MG63 (cell line): ENCODE data around the gene AP4B1. TPM values are rescaled to one million over a fixed set of nuclear protein-coding genes. Genes with fewer than 3 reads are reported as not detected.

Experiments used
- DNase-seq: peaks from one replicate; pipeline ENCODE4 v3.0.0-alpha.2; 2020
- H3K27me3 ChIP-seq: fragments of 250-450 bp; sonication (Bioruptor Pico); 2 replicates; pipeline ENCODE4 v1.5.1; 2020; ENCODE audit warnings: mild to moderate bottlenecking, moderate library complexity
- H3K36me3 ChIP-seq: fragments of 250-450 bp; sonication (Bioruptor Pico); 2 replicates; pipeline ENCODE4 v1.5.1; 2020; ENCODE audit warnings: mild to moderate bottlenecking, moderate library complexity
- H3K4me3 ChIP-seq: fragments of 250-450 bp; sonication (Bioruptor Pico); 2 replicates; pipeline ENCODE4 v1.5.1; 2020; ENCODE audit warnings: mild to moderate bottlenecking, moderate library complexity
- H3K9me3 ChIP-seq: fragments of 250-450 bp; sonication (Bioruptor Pico); 2 replicates; pipeline ENCODE4 v1.5.1; 2020; ENCODE audit warnings: mild to moderate bottlenecking, moderate library complexity
- total RNA-seq: library from RNA; depleted of rRNA; stranded (reverse); fragments of >200 nt; shearing (Covaris generic); gene quantifications from 2 replicates; pipeline ENCODE4 v1.2.3, GENCODE V29; 2014; ENCODE audit warnings: low replicate concordance

The AP4B1 gene
- total RNA-seq, 1 experiment from 2014 or later, result 12.7 TPM

DNA sequence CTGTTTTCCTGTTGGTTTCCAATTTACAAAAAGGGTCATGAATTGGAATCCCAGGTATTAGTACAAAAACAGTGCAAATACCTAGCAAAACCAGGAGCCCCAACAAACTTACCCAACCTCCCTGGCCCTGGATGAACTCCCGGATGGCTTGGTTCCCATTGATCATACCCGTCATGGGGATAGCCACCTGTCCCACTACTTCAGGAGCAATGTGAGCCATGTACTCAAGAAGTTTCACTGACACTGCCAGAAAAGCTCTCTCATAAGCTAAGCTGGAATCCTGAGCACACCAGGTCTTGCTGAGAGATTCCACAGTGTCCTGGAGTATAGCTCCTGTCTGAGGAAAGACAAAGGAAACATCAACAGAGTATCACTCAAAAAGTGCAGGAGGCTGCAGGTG is 22.9 kb downstream of the AP4B1 start:
- DNase-seq, result no peak
- Histone ChIP-seq H3K27me3 (no peaks in the 10 kb centered on the region), H3K4me3 (no peak overlapping the region), H3K36me3 (no peaks in the 10 kb centered on the region), H3K9me3 (no peaks in the 10 kb centered on the region)

DNA sequence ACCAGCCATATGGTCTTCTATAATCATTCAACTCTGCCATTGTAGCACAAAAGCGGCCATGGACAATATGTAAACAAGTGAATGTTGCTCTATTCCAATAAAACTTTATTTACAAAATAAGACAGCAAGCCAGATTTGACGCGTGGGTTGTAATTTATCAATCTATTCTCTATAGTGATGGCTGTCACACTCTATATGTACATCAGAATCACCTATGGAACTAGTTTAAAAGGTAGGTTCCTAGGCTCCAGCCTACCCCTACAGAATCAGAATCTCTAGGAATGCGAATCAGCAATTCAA is 24.9 kb downstream of the AP4B1 start:
- H3K36me3 ChIP-seq, result no peaks in the 10 kb centered on the region
- no peaks in the 10 kb centered on the region for H3K27me3 ChIP-seq
- no peak for DNase-seq
- H3K4me3 ChIP-seq, result no peak overlapping the region
- no peaks in the 10 kb centered on the region for H3K9me3 ChIP-seq

DNA sequence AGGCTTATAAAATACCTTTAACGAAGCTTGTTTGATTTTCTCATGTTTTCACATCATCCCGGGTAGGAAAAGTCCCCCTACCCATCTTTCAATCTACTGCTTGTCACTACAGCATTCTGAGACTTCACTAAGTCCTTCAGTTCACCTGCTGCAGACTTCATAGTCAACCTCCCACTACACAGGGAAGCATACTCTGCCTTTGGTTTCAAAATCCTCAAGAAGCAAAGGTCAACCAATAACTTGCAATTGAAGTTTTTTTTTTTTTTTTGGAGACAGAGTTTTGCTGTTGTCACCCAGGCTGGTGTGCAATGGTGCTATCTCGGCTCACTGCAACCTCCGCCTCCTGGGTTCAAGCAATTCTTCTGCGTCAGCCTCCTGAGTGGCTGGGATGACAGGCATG is 28.4 kb downstream of the AP4B1 start:
- Histone ChIP-seq H3K27me3 (no peaks in the 10 kb centered on the region), H3K4me3 (no peak overlapping the region), H3K9me3 (no peaks in the 10 kb centered on the region), H3K36me3 (no peaks in the 10 kb centered on the region)
- no peak for DNase-seq

DNA sequence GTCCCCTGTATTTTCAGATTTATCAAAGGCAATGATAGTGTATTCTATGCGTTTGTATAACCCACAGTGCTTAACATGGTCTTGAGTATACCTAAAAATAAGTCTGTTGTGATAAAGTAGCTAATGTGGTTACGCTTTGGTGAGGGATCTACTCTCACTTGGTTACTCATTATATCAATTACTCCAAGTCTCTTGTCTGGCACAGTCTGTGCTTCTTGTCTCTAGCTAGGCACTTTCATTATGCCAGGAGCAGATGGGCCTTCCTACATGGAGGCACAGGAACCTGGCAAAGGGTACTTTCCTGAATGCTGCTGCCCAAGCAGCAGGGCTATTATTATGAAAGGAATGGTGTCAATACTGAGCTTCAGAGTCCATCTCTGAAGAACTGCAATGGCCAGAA is 28.9 kb downstream of the AP4B1 start:
- Histone ChIP-seq H3K36me3 (no peaks in the 10 kb centered on the region), H3K9me3 (no peaks in the 10 kb centered on the region)
- DNase-seq, result no peak

DNA sequence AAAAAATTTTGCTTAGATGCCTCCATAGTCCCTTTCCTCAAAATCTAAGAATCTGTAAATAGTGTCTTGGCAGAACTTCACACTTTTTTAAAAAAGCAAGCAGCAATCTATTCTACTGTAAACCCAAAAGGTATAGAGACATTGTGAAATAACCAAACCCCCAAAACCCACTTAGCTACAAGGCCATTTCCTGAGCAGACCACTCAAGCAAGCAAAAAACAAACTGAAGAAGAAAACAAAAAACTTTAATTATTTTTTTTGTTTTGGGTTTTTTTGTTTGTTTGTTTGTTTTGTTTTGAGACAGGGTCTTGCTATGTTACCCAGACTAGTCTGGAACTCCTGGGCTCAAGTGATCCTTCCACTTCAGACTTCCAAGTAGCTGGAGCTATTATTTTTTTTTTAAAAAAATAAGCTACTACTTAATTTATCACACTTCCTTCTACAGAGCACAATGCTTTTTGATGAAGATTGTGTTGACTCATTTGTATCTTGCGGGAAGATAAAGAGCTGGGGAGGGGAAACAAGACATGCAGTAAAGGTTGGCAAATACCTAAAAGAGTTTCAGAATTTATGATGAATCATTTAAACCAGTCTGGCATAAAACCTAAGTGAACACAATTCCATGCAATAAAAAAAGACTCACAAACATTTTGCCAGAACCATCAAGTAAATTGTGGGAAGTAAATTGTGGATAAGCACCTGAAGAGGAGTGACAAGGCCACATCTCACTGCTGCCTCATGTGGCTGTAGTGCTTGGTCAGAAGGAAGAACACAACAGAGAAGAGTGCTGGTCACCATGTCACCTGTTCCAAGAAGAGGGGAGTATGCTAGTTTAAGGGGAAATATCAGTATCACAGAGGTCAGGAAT is 30.4 kb downstream of the AP4B1 start:
- Histone ChIP-seq H3K36me3 (no peaks in the 10 kb centered on the region), H3K9me3 (no peaks in the 10 kb centered on the region), H3K4me3 (no peak overlapping the region), H3K27me3 (no peaks in the 10 kb centered on the region)
- DNase-seq, result no peak

More for the DNA sequence above, 28.9 kb downstream of the AP4B1 start:
- no peak overlapping the region for H3K4me3 ChIP-seq
- no peaks in the 10 kb centered on the region for H3K27me3 ChIP-seq

DNA sequence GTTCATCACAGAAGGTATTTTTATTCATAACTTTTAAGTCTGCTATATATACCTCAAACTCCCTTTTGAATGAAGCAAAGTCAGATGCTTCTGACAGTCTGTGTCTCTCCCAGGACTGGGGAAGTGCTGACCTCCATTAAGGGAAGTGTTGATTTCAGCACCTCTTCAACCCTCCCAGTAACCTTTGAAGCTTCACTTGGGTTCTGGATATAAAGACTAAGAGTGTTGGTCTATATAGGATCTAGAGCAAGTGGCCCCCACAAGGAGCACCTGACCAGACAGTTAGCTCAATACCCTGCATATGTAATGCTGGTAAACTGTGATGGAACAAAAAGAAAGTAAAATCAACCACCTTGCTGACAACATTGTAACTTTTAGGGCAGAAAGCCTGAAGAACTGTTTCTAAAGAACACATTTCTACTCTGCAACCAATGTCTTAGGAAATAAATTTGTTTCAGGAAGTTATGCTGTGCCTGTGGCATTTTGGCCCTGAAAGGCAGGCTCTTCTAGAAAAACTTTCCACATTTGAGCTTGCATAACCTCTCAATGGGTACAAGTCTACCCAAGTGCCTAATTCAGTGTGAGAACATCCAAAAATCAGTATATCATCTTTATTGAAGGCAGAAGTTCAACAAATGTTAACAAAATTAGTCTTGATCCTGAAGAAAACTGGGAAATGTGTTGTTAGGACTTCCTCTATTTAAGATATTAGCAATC is 32.2 kb downstream of the AP4B1 start:
- no peaks in the 10 kb centered on the region for H3K9me3 ChIP-seq
- DNase-seq, result no peak
- H3K36me3 ChIP-seq, result no peaks in the 10 kb centered on the region
- H3K4me3 ChIP-seq, result no peak overlapping the region
- no peaks in the 10 kb centered on the region for H3K27me3 ChIP-seq

DNA sequence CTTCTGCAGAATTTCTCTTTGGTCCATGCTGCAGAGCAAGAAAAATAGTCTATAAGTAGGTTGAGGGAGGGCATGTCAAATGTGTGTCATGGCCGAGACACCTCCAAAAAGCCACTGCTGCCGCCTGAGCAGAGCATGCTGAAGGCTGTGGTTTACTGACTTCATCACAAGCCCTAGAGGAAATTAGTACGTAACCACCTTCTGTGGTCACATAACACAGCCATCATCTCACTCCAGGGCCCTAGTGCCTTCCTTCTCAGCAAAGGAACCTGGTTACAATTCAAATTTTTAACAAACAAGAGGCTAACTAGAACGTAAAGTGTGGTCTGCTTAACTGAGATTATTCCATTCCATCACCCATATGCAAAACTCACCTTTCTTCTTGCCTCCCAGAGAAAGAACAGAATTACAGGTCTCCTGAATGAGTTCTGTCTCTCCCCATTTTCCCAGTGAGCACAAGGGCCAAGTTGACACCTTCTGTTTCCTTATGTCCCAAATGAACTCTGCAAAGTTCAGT is 32.9 kb downstream of the AP4B1 start, which contains the start of gene PTPN22:
TSS of gene PTPN22 (minus strand) at position 116 of the 517 bp plus-strand sequence.
- H3K27me3 ChIP-seq, result no peaks in the 10 kb centered on the region
- no peaks in the 10 kb centered on the region for H3K9me3 ChIP-seq
- no peak within 1 kb of the TSS for H3K4me3 ChIP-seq
- DNase-seq, result no peak
- H3K36me3 ChIP-seq, result no peaks in the 10 kb centered on the region

DNA sequence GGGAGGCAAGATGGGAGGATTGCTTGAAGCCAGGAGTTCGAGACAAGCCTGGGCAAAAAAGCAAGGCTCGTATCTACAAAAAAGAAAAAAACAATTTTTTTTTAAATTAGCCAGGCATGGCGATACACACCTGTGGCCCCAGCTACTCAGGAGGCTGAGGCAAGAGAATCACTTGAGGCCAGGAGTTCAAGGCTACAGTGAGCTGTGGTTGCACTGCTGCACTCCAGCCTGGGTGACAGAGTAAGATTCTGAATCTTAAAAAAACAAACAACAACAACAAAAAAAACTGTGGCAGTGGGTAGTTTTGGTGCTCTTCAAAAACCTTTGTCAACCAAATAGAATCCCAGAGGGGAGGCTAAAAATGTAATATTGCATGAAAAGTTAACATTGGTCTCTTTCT is 33.8 kb downstream of the AP4B1 start:
- no peak overlapping the region for H3K4me3 ChIP-seq
- no peaks in the 10 kb centered on the region for H3K27me3 ChIP-seq
- H3K36me3 ChIP-seq, result no peaks in the 10 kb centered on the region
- H3K9me3 ChIP-seq, result no peaks in the 10 kb centered on the region
- no peak for DNase-seq

DNA sequence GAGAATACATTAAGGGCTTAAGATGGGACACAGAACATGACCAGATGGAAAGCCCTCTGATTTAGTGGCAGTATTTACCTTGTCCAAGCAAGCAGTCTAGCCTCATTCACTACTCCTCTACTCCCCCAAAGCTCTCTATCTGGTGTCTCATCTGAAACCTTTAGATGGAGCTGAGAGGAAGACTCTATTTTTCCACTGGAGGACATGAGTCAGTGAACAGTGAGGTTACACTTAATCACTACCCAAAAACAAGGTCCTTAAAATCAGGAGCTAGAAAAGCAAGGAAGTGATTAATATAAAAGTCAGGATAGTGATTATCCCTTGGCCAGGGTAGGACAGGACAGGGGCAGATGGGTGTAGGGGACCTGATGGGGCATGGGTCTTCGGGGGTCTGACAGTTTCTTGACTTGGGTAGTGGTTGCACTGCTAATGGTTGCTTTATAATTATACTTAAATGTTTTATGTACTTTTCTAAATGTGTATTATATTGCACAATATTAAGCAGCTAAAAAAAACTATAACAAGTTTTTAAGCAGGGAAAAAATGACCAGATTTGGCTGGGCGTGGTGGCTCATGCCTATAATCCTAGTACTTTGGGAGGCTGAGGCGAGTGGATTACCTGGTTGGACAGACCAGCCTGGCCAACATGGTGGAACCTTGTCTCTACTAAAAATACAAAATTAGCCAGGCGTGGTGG is 36.1 kb downstream of the AP4B1 start:
- Histone ChIP-seq H3K36me3 (no peaks in the 10 kb centered on the region), H3K4me3 (no peak overlapping the region), H3K9me3 (no peaks in the 10 kb centered on the region), H3K27me3 (no peaks in the 10 kb centered on the region)
- no peak for DNase-seq

DNA sequence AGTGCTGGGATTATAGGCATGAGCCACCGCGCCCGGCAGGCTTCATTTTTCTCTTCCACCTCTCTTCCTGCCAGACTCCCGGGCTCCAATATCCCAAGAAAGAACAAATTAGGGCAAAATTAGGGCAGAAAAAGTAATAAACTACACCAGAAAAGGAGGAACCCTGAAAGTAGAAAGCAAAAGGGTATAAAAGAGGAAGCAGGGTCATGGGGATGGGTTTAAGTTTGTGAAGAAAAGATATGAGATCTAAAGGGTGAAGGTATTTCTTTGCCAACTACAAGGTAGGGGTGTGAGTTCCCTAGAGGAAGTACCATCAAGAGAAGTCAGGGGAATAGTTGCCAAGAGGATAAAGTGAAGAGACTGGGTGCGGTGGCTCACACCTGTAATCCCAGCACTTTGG is 43.0 kb downstream of the AP4B1 start:
- H3K27me3 ChIP-seq, result no peaks in the 10 kb centered on the region
- no peaks in the 10 kb centered on the region for H3K9me3 ChIP-seq
- no peak for DNase-seq
- H3K4me3 ChIP-seq, result no peak overlapping the region
- H3K36me3 ChIP-seq, result no peaks in the 10 kb centered on the region

DNA sequence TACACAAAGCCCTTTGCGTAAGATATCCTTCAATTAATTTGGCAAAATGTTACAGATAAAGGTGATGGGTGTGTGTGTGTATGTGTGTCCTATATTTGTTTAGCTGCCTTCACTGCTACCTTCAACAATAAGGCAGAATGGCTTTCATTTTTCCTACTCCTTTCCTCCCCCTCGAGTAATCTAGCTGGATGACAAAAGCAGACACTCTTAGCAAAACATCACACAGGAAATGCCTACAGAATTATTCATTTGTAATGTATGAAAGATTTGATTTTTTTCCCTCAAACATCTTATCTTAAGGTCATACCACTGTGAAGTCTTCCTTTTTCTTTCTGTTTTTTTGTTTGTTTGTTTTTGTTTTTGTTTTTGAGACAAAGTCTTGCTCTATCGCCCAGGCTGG is 43.7 kb downstream of the AP4B1 start:
- no peaks in the 10 kb centered on the region for H3K36me3 ChIP-seq
- H3K4me3 ChIP-seq, result no peak overlapping the region
- no peaks in the 10 kb centered on the region for H3K9me3 ChIP-seq
- no peaks in the 10 kb centered on the region for H3K27me3 ChIP-seq
- no peak for DNase-seq

DNA sequence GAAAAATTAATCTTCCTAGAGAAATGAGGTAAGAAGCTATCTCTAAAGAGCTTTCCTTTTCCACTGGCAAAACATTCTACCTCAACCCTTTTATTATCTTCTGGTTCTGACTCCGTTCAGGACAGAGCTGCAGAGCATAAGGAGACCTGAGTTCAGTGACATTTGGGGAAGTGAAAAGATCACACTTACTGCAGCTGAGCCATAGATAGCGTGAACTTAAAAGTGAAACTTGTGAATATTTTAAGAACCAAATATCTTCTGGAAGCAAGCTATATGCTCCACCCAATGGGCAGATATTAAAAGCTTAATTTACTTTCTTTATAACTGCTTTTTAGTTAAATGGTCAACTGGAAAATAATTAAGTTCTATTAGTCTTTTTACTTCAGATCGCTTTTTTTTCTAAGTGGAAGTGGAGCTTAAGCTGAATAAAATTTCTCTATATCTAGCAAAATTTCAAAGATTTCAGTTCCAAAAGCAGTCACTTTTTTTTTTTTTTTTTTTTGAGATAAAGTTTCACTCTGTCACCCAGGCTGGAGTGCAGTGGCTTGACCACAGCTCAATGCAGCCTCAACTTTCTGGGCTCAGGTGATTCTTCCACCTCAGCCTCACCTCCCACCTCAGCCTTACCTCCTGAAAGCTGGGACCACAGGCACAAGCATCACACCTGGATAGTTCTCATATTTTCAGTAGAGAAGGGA is 45.0 kb downstream of the AP4B1 start:
- Histone ChIP-seq H3K9me3 (no peaks in the 10 kb centered on the region), H3K36me3 (no peaks in the 10 kb centered on the region), H3K27me3 (no peaks in the 10 kb centered on the region), H3K4me3 (no peak overlapping the region)
- DNase-seq, result no peak

DNA sequence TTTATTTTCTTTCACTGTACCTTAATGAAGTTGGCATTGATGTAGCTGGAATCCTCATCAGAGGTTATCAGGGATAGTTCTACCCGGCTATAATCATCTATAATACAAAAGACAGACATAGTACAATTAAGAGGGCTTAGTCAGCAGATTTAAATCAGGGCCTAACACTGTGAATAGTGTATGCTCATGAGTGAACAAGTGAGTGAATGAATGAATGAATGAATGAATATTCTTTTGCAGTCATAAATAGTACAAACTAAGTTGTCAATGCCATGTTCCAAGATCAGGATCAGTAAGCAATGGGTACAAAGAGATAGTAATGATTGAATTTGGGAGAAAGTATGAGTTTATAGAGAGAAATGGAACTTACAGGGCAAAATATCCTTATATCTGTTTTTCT is 45.6 kb downstream of the AP4B1 start:
- H3K4me3 ChIP-seq, result no peak overlapping the region
- H3K36me3 ChIP-seq, result no peaks in the 10 kb centered on the region
- H3K9me3 ChIP-seq, result no peaks in the 10 kb centered on the region
- no peaks in the 10 kb centered on the region for H3K27me3 ChIP-seq
- no peak for DNase-seq

DNA sequence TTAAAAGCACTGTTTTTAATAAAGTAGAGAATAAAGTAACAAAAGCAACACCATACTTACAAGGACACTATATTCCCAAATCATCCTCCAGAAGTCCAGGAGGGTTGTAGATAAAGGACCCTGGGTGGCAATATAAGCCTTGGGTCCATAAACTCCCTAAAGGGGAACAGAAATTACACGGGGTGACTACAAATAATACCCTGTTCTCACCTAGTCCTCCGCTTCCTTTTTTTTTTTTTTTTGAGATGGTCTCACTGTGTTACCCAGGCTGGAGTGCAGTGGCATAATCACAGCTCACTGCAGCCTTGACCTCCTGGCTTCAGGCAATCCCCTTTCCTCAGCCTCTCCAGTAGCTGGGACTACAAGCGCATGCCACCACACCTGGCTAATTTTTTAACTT is 46.2 kb downstream of the AP4B1 start:
- Histone ChIP-seq H3K9me3 (no peaks in the 10 kb centered on the region), H3K4me3 (no peak overlapping the region), H3K36me3 (no peaks in the 10 kb centered on the region), H3K27me3 (no peaks in the 10 kb centered on the region)
- no peak for DNase-seq

DNA sequence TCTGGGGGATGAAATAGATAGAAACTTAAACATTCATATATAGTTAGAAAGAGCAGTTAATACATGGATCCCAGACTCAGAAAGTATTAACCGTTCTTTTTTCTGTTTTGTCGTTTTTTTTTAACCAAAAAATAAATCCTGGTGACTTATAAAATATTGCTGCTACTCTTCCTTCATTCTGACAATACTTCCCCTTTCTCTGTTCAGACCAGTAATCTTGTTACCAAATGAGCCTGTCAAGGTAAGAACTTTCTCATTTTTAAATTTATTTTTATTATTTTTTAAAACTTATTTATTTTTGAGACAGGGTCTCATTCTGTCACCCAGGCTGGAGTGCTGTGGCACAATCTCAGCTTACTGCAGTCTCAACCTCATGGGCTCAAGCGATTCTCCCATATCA is 46.8 kb downstream of the AP4B1 start:
- no peaks in the 10 kb centered on the region for H3K36me3 ChIP-seq
- no peak for DNase-seq
- H3K9me3 ChIP-seq, result no peaks in the 10 kb centered on the region
- H3K4me3 ChIP-seq, result no peak overlapping the region
- H3K27me3 ChIP-seq, result no peaks in the 10 kb centered on the region

DNA sequence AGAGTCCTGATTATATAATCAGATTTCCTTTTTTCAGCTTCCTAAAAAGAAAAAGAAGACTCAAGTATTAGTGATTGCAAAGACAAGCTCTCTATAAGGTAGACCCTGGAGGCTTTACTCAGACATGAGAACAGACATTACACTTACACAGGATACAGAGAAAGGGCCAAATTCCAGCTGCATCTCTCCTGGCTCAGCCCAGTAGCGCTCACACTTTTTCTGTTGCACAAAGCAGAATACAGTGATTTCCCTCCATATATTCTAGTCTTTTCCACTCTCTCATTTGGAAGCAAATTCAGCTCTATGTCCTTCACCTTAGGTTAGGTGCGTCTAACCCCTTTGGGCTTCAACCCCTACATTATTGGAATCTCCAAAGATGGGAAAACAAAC is 48.2 kb downstream of the AP4B1 start:
- no peak for DNase-seq
- Histone ChIP-seq H3K4me3 (no peak overlapping the region), H3K36me3 (no peaks in the 10 kb centered on the region), H3K9me3 (no peaks in the 10 kb centered on the region), H3K27me3 (no peaks in the 10 kb centered on the region)
